ENCODE measurements around the gene CDS1.

DNA sequence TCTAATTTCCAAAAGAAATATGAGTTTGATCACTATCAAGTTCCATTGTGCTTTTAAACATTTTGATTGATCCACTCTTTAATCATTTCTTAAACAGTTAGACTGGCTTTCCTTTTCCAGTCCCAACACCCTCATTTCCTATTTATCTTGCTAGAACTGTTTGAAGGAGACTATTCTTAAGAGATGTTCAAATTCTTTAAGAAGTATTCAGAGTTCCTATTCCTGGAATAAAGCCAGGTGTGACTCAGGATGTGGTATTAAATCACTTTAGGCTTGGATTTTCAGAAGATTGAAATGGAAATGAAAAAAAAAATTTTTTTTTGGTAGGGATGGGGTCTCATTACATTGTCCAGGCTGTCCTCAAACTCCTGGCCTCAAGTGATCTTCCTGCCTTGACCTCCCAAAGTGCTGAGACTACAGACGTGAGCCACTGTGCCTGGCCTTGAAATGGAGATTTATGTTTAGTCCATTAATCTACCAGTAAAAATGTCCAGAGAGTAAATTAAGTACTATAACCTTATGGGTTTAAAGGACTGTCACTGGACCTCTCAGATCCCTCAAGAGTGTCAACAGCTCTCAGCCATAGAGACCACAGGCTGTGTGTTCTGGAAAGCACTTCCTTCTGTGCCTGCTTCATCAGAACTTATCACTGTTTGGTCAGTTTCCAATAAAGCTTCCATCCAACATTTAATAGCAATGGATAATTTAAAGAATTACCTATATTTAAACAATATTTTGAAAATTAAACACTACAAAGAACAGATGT lies 90.7 kb downstream of the CDS1 start:
- TF ChIP-seq POLR2AphosphoS5 (IDR thresholded peaks at IDR 0.05; ENCODE audit: insufficient read depth in 1 of 2, low read depth in 1 of 2) (no peak), POLR2A (IDR thresholded peaks at IDR 0.05) (no peak)
- TF ChIP-seq, protein P1, sequence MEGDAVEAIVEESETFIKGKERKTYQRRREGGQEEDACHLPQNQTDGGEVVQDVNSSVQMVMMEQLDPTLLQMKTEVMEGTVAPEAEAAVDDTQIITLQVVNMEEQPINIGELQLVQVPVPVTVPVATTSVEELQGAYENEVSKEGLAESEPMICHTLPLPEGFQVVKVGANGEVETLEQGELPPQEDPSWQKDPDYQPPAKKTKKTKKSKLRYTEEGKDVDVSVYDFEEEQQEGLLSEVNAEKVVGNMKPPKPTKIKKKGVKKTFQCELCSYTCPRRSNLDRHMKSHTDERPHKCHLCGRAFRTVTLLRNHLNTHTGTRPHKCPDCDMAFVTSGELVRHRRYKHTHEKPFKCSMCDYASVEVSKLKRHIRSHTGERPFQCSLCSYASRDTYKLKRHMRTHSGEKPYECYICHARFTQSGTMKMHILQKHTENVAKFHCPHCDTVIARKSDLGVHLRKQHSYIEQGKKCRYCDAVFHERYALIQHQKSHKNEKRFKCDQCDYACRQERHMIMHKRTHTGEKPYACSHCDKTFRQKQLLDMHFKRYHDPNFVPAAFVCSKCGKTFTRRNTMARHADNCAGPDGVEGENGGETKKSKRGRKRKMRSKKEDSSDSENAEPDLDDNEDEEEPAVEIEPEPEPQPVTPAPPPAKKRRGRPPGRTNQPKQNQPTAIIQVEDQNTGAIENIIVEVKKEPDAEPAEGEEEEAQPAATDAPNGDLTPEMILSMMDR (IDR thresholded peaks at IDR 0.05), result no peak
